GM18870 (cell line): ENCODE data around the gene PCNT.
"Not testable (repeated sequence)": the region's sequence is repeated elsewhere in the genome, so short reads cannot be mapped to it uniquely, and the experiment has no call there.

Source experiments
- ATAC-seq: cut with Tn5 transposase; IDR thresholded peaks from one replicate; pipeline ENCODE4 v1.9.1; 2021; ENCODE audit warnings: moderate library complexity; ENCODE audit not compliant: unreplicated experiment

The PCNT gene

GRCh38 chr21:46441331-46441730 is 117.4 kb downstream of the PCNT start:
- no peak for ATAC-seq

DNA sequence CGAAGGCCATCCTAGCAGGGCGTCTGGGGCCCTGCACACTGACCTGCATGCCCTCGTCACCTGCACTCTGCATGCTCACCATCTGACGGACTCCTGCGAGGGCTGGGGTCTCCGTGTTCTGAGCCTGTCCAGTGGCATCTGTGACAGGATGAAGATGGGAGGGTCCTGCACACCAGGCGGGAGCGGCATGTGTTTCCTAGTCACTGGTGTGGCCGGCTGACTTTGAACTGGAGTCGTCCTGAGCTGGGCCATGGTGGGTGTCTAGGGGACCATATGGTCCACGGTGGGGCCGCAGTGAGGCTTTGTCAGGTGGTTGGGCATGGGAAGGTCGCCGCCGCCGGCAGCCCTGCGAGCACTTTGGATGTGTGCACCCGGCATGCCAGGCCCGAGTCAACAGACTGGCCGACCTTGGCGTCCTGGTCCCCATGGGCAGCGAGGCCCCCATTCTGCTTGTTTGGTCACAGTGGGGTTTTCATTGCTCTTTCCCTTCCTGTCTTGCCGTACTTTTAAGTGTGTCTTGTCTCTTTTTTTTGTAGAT is 118.1 kb downstream of the PCNT start:
- no peak for ATAC-seq

DNA sequence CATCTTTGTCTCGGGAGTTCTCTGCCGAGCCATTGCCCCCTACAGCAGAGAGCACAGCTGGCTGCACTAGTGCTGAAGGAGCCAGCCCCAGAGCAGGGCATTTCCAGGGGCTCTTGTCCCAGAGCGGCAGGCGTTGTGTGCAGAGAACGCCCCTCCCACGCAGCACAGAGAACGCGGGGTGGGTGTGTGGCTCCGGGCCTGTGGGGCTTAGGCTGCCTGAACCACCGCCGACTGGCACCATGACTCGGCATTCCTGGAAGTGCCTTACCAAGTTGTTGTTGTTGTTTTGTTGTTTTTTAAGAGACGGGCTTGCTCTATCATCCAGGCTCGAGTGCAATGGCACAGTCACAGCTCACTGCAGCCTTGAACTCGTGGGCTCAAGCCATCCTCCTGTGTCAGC is 119.0 kb downstream of the PCNT start:
- no peak for ATAC-seq

GRCh38 chr21:46443910-46444309 is 120.0 kb downstream of the PCNT start:
- ATAC-seq = no peak

- ATAC-seq = no peak
Measured at GRCh38 chr21:46448108-46448507, 124.2 kb downstream of the PCNT start.

DNA sequence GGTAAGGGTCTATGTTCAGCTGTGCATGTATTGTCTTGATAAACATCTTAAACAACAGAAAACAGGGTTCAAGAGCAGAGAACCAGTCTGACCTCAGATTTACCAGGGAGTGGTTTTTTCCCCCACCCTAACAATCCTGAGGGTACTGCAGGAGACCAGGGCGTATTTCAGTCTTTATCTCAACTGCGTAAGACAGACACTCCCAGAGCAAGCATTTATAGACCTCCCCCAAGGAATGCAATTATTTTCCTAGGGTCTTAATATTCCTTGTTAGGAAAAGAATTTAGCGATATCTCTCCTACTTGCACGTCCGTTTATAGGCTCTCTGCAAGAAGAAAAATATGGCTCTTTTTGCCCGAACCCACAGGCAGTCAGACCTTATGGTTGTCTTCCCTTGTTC is 124.9 kb downstream of the PCNT start:
- ATAC-seq = not testable (repeated sequence)

GRCh38 chr21:46452710-46453109 is 128.8 kb downstream of the PCNT start:
- ATAC-seq = no peak

GRCh38 chr21:46454142-46454541 is 130.2 kb downstream of the PCNT start:
- no peak for ATAC-seq

- ATAC-seq = no peak
Measured at GRCh38 chr21:46454634-46455390, 130.9 kb downstream of the PCNT start.

- no peak for ATAC-seq
Measured at GRCh38 chr21:46455575-46456385, 131.8 kb downstream of the PCNT start.

DNA sequence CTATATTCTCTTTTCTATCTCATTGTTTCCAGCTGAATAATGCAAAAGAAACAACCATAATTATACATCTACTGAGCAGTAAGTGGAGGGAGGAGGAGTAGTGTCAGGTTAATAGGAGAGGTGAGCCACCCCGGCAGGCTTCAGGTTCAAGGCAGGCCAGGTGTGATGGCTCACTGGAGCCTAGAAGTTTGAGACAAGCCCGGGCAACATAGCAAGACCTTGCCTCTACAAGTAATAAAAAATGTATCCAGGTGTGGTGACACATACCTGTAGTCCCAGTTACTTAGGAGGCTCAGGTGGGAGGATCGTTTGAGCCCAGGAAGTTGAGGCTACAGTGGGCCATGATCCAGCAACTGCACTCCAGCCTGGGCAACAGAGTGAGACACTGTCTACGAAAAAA is 132.8 kb downstream of the PCNT start:
- ATAC-seq = no peak

DNA sequence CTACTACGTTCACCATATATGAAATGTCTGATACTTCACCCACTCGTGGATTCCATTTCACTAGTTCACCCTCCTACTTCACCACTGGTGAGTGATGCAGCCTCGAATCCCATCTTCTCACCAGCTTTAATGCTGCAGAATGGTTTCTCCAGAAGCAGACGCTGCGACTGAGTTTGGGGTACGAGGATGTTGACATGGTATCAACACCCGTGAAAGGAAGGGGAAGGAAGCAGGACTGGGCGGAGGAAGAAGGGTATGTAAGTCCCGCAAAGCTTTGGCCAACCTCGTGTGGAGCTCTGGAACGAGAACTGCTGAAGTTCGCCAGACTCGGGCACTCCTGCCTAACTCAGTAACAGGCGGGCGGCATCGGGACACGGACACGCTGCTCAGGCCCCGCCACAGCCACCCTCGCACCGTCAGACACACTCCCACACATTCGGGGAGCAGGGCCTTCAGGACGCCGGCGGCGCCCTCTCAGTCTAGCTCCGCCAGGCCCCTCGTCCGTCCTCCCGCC is 133.9 kb downstream of the PCNT start:
- peak; percentile 27 for ATAC-seq

DNA sequence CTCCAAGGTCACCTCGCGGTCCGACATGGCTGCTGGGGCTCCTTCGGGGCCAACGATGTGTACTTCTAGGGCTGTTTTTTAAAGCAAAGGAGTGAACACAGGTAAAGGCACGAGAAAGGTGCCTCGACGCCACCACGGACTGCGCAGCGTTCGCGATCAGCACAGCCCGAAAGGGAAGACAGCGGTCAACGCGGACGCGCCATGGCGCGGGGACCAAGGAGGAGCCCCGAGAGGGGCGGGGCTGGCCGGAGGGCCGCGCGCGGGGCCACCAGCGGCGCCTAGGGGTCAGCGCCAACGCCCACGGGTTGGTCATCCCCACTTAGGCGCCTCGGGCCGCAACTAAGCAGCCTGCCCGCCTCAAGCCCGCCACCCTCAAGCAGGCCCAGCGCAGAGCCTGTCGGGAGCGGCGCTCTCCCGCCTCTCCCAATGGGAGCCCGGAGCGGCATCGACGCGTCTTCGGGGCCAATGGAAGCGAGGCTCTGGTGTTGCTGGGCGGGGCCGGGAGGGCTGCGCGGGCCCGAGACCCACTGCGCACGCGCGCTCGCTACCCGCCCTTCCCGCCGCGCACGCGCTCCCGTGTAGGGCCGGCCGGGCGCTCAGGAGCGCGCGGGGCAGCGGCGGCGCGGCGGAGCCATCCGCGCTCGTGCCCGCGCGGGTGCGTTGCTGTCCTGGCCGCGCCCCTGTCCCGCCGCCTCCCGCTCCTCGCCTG is 134.5 kb downstream of the PCNT start, which contains the start of gene DIP2A:
TSS of gene DIP2A (plus strand) at position 577 of the 709 bp plus-strand sequence. CDS start 241 bp downstream, outside the sequence.
- peak; percentile 83 for ATAC-seq

GRCh38 chr21:46459024-46459355 is 135.0 kb downstream of the PCNT start:
- no peak for ATAC-seq

GRCh38 chr21:46459356-46460112 is 135.6 kb downstream of the PCNT start:
- no peak for ATAC-seq

DNA sequence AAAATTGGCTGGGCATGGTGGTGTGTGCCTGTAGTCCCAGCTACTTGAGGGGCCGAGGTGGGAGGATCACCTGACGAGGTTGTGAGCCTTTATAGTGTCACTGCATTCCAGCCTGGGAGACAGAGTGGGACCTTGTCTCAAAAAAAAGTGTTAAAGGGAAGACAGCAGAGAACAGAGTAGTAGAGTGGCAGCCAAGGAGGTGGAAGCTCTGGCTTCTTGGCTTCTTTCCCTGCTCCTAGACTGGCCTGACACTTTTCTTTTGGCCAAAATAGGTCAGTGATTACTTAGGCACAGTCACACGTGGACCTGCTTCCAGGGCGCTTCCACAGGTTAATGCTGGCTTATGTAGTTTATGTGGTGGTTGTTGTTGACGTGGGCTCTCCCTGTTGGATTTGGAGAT is 138.0 kb downstream of the PCNT start:
- ATAC-seq = no peak

GRCh38 chr21:46465153-46465552 is 141.2 kb downstream of the PCNT start:
- ATAC-seq = not testable (repeated sequence)

DNA sequence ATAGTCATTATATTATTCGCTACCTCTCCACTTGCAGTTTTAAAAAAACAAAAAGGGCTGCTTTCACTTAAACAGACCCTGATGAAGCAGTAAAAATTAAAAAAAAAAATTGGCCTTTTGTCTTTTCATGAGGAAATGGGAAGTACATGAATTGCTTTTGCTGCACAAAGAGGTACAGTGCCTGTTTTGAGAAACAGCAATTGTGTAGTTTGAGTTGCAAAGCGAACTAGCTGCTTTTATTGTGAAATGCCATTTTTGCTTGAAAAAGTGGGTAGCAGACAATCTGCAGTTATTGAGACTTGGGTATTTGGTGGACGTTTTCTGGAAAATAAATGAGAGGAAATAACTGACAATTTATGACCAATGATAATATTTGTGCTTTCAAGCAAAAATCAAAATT is 141.7 kb downstream of the PCNT start:
- no peak for ATAC-seq

DNA sequence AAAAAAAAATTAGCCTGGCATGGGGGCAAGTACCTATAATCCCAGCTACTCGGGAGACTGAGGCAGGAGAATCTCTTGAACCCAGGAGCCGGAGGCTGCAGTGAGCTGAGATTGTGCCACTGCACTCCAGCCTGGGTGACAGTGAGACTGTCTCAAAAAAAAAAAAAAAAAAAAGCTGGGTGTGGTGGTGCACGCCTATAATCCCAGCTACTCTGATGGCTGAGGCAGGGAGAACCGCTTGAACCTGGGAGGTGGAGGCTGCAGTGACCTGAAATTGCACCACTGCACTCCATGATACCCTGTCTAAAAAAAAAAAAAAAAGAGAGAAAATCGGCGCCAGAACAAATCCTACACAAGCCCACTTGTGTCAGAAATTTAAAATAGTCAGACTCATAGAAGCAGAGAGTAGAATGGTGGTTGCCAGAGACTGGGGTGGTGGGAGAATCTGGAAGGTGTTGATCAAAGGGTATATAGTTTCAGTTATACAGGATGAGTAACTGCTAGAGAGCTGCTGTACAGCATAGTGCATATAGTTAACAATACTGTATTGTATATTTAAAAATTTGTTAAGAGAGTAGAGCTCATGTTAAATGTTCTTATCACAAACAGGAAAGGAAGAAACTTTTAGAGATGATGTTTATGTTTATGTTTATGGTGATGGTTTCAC is 144.3 kb downstream of the PCNT start:
- no peak for ATAC-seq

- no peak for ATAC-seq
Measured at GRCh38 chr21:46469275-46469674, 145.3 kb downstream of the PCNT start.
